Posterior cingulate gyrus (tissue), 11 donors: Measurements from ENCODE around the gene NTM.

ENCODE experiments used
- DNase-seq, 10 donors: peaks; one replicate each; pipeline versions ENCODE4 v3.0.0 to v3.0.0-alpha.2; 2020 to 2021; ENCODE audit warnings: mixed read lengths in 3 of 10
- intact Hi-C: fragments of 100-400 bp; cut with DNase I; formaldehyde crosslinking; loops from one replicate; pipeline ENCODE4 v1.15.1; 2023

NTM gene

GRCh38 chr11:132082566-132082965, 712.2 kb downstream of the NTM start:
- intact Hi-C loops: no loop called here
- no peak for DNase-seq

- intact Hi-C loops: no loop called here
- no peak for DNase-seq
Observed at GRCh38 chr11:132084433-132084832, 714.0 kb downstream of the NTM start.

GRCh38 chr11:132087148-132087547, 716.7 kb downstream of the NTM start:
- no peak for DNase-seq
- intact Hi-C loops: no loop called here

GRCh38 chr11:132088551-132088950, 718.1 kb downstream of the NTM start:
- intact Hi-C loops: no loop called here
- DNase-seq: no peak

GRCh38 chr11:132093536-132094259, 723.3 kb downstream of the NTM start:
- DNase-seq: no peak
- intact Hi-C loops: no loop called here

- no peak for DNase-seq
- intact Hi-C loops: no loop called here
Observed at GRCh38 chr11:132094598-132094997, 724.2 kb downstream of the NTM start.

GRCh38 chr11:132095230-132096131, 725.1 kb downstream of the NTM start:
- no peak for DNase-seq

GRCh38 chr11:132096132-132096825, 725.9 kb downstream of the NTM start:
- intact Hi-C loops: no loop called here
- no peak for DNase-seq

More at GRCh38 chr11:132095230-132096131, 725.1 kb downstream of the NTM start:
- intact Hi-C loops: no loop called here

GRCh38 chr11:132099692-132100091, 729.3 kb downstream of the NTM start:
- no peak for DNase-seq
- intact Hi-C loops: no loop called here

- intact Hi-C loops: no loop called here
- no peak for DNase-seq
Observed at GRCh38 chr11:132100583-132100982, 730.2 kb downstream of the NTM start.

GRCh38 chr11:132101881-132102280, 731.5 kb downstream of the NTM start:
- DNase-seq: no peak
- intact Hi-C loops: no loop called here

- DNase-seq: peak in 1 of 10 donors; percentile 91
- intact Hi-C loops: no loop called here
Observed at GRCh38 chr11:132103021-132103420, 732.6 kb downstream of the NTM start.

- intact Hi-C loops: no loop called here
- peak in 5 of 10 donors; percentile 28 to 83 (median 80) for DNase-seq
Observed at GRCh38 chr11:132106096-132106982, 735.9 kb downstream of the NTM start.

- intact Hi-C loops: no loop called here
- DNase-seq: no peak
Observed at GRCh38 chr11:132111316-132111715, 740.9 kb downstream of the NTM start.

GRCh38 chr11:132111838-132112237, 741.4 kb downstream of the NTM start:
- intact Hi-C loops: no loop called here
- no peak for DNase-seq

GRCh38 chr11:132112846-132113245, 742.4 kb downstream of the NTM start:
- no peak for DNase-seq
- intact Hi-C loops: no loop called here

GRCh38 chr11:132114185-132114584, 743.8 kb downstream of the NTM start:
- intact Hi-C loops: no loop called here
- DNase-seq: peak in 6 of 10 donors; percentile 44 to 90 (median 58)

- intact Hi-C loops: no loop called here
- DNase-seq: no peak
Observed at GRCh38 chr11:132114743-132115142, 744.3 kb downstream of the NTM start.

- intact Hi-C loops: no loop called here
- DNase-seq: no peak
Observed at GRCh38 chr11:132115454-132115853, 745.0 kb downstream of the NTM start.

- DNase-seq: no peak
- intact Hi-C loops: no loop called here
Observed at GRCh38 chr11:132116516-132116915, 746.1 kb downstream of the NTM start.
